HS-27A (cell line): ENCODE data around the gene MSMB.
"Not testable (repeated sequence)": the region's sequence is repeated elsewhere in the genome, so short reads cannot be mapped to it uniquely, and the experiment has no call there.

Source experiments
- DNase-seq: peaks from one replicate; pipeline ENCODE4 v3.0.0-alpha.2; 2012; ENCODE audit warnings: low read depth, missing footprints

Gene MSMB

DNA sequence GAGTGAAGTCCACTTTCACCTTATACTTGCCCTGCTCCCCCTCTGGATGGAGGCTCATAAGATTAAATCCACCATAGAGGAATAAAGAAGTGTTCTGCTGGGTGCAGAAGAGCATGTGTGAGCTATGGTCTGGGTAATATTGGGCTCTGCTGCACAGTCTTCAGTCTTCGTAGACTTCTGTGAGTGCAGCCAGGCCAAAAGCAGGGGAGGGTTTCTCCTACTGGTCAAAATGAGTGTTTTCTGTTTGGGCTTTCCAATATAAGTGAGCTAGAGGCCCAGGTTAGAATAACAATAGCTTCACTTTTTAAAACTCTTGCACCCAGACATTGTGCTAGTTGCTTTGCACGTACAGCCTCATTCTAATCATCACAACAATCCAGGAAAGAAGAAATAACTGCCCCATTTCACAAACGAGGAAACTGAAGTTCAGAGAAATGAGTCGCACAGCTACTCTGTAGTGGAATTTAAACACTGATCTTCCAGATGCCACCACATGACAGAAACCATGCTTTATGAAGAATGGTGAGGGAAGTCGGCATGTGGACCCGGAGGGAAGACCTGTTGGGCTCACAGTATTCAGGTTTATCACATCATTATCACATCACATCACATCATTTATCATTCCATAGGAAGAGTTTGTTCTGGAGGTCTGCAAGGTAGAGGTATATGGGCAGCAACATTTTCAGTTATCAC, 23.8 kb upstream of the MSMB start:
- DNase-seq: no peak

DNA sequence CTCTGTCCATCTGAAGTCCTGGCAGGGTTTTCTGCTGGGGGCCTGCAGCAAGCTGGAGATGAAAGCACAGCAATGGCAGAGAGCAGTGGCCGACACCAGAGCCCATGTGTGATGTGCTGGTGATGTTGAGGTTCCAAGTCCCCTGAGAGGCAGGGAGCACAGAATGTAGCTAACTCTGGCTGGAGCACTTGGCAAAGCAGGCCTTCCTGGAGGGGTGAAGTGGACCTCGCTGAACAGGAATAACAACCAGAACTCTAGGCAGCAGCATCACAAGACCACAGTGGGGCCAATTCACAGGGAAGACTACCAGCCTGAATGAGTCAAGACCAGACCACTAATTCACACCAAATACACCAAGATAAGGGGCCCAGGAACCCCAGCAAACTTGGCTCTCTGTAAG, 22.8 kb upstream of the MSMB start:
- no peak for DNase-seq

DNA sequence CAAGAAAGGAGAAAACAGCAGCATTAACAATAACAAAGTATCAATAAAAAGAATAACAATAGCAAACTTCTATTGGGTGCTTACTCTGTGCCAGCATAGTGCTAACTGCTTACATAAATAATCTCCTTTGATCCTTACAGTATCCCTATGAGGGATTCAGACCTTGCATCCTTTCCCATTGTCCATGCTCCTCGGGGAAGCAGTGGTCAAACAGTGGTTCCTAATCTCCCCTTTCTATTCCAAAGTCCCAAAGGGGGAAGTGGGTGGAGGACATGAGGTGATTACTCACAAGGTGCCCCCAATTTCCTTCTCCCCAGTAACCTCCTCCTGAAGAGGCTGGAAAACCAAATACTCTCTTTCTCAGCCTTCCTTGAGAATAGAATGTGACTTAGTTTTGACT, 22.0 kb upstream of the MSMB start:
- no peak for DNase-seq

DNA sequence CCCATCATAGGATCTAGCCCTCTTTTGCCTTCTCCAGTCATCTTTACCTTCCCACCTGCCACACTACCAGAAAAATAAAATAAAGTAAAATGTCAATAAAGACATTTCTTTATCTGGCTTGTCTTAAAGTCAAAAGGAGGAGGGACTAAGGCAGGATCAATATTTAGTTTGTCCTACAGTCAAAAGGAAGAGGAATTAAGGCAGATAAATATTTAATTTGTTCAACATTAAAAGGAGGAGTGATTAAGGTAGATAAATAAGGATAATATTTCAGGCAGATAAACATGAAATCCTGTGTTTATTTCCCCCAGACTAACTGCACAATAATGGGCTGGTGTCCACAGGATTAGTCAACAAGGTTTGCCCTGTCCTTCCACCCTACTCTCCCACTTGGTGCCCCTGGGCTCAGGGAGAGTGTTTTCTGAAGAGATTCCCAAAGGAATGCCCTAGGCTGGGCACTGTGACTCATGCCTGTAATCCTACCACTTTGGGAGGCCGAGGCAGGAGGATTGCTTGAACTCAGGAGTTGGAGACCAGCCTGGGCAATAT, 18.3 kb upstream of the MSMB start:
- DNase-seq: no peak

DNA sequence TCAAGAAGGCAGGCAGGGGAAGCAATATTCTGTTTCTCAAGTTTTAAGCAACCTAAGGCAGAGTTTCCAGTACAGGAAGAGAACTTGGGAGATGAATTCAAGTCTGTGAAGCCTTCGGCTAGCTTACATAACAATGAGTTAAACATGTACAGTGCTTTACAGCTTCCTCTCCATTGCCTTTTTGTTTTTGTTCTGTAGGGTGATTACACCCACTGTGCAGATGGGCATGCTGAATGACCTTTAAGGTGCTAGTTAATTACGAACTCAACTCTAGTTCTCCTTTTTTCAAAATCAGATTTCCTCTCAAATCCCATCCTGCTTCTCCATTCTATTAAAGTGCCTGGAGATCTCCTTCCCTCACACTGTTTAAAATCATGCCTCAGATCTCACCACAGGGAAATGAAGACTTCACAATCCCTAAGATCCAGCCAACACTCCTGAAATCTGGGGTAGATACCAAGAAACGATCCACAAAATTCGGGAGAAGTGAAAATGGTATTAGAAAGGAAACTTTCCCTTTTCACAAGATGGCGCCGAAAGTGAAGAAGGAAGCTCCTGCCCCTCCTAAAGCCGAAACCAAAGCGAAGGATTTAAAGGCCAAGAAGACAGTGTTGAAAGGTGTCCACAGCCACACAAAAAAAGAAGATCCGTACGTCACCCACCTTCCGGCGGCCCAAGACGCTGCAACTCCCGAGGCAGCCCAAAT, 16.8 kb upstream of the MSMB start:
- DNase-seq: no peak

DNA sequence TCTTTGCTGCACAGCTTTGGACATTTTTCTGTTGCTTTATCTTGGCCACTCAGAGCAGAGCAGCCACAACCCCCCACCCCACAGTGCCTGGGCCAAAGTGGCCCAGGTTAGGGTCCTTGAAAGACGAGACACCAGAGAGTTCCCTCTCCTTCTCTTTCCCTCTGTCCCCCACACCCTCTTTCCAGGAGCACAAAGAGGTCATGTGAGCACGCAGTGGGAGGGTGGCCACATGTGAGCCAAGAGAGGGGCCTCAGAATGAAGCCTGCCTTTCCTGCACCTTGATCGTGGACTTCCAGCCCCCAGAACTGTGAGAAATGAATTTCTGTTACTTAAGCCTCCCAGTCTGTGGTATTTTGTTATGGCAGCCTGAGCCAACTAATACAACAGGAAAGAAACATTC, 14.6 kb upstream of the MSMB start:
- no peak for DNase-seq

DNA sequence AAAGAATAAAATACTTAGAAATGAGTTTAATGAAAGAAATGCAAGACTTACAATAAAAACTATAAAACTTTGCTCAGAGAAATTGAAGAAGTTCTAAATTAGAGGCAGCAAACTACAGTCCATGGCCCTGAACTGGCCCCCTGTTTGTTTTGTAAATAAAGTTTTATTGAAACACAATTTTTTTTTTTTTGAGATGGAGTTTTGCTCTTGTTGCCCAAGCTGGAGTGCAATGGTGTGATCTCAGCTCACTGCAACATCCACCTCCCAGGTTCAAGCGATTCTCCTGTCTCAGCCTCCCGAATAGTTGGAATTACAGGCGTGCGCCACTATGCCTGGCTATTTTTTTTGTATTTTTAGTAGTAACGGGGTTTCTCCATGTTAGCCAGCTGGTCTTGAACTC, 11.9 kb upstream of the MSMB start:
- DNase-seq: not testable (repeated sequence)

DNA sequence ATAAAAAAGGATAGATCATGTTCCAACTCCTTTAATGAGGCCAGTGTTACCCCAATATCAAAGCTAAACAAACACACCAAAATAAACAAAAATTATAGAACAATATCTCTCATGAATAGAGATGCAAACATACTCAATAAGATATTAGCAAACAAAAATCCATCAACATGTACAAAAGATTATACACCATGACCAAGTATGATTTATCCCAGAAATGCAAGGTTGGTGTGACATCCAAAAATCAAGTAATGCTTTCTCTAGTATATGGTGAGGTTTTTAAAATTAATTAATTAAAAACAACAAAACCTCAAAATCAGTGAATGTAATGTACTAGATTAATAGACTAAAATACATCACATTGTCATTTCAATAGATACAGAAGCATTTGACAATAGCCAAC, 11.0 kb upstream of the MSMB start:
- no peak for DNase-seq

DNA sequence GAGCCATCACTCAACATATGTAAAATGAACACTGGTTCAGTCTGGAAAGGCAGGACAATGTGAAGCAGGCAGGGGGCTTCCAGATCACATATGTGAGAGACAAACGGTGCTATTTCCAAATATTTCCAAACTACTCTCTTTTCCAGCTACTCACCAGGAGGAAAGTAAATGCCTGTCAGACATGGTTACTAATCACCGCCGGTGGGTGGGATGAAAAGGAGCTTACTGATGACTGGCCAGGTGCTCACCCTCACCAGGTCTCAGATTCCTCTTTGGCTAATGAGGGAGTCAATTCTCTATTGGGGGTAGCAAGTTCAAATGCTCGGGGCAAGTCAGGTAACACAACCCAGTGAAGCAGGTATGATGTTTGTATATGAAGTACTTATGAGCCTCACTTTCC, 9.7 kb upstream of the MSMB start:
- DNase-seq: no peak

DNA sequence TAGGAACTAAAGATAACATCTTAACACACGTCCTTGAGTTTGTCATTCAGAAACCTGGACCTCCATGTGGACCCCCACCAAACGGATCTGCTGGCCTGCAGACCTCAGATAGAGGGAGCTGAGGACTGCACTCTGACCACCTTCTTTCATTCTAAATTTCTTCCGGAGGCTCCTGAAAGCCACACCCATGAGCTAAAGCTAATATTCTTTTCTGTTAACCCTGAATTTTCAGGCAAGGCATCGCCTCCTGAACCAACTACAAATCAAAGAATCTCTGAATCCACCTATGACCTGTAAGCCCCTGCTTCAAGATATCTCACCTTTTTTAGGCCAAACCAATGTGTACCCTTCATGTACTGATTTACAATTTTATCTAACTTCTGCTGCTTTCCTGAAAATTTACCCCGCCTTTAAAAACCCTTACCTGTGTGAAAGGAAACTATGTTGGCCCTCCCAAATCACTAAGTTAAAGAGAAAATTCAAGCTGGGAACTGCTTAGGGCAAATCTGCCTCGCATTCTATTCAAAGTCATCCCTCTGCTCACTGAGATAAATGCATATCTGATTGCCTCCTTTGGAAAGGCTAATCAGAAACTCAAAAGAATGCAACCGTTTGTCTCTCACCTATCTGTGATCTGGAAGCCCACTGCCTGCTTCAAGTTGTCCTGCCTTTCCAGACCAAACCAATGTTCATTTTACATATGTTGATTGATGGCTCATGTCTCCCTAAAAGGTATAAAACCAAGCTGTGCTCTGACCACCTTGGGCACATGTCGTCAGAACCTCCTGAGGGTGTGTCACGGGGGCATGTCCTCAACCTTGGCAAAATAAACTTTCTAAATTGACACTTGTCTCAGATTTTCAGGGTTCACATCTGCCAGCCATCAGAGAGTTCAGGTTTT, 7.7 kb upstream of the MSMB start:
- no peak for DNase-seq

DNA sequence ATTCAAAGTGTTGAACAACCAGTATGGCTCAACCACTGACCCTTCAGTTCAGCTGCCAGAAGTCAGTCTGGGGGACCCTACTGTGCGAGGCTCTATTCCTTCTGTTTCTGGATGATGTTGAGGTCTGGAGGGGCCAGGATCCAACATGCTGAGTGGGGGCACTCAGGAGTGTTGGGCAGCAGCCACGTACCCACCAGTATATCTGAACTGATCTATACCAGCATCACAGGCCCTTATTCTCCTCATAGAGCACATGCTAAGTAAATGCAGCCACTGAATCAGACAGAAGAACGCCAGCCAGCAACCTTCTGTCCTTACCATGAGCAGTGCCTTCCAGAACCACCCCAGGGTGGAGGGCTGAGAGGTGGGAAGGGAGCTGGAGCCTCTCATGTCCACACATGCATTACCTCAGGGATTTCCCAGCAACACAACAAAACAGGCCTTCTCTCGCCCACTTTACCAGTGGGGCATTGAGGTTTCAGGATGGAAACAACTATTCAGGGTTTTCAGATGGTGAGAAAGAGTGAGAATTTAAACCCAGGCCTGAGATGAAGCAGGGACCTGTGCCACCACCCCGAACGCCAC, 6.8 kb upstream of the MSMB start:
- DNase-seq: no peak

DNA sequence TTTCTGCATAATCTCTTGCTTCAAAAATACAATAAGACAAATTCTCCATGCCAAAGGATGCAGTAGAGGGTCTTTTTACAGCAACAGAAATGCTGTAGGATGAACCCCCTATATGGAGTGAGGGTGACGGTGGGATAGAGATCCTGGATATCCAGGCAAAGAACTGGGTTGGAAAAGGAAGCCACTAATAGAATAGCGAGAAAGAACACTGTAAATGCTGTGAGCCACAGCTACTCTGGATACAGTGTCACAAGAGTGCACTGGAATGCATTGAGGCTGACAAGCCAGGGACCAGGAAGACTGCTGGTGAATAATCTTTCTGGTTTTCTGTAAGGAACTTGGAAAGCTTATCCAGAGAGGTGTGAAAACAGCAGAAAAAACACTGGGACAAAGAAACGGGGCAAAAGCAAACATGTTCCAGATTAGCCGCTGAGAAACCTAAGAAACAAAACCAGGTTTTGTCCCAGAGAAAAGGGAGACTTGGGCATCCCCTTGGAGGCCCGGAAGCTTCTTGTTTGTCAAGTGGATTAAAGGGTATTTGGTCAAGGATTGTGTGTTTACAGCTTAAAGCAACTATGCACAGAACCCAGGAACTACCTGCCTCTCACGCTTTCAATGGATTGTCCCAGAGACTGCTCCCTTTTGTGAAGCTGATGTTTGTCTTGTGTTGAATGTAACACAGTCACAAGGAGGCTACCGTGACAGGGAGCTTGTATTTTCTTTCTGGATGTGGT, 6.2 kb upstream of the MSMB start:
- DNase-seq: no peak

DNA sequence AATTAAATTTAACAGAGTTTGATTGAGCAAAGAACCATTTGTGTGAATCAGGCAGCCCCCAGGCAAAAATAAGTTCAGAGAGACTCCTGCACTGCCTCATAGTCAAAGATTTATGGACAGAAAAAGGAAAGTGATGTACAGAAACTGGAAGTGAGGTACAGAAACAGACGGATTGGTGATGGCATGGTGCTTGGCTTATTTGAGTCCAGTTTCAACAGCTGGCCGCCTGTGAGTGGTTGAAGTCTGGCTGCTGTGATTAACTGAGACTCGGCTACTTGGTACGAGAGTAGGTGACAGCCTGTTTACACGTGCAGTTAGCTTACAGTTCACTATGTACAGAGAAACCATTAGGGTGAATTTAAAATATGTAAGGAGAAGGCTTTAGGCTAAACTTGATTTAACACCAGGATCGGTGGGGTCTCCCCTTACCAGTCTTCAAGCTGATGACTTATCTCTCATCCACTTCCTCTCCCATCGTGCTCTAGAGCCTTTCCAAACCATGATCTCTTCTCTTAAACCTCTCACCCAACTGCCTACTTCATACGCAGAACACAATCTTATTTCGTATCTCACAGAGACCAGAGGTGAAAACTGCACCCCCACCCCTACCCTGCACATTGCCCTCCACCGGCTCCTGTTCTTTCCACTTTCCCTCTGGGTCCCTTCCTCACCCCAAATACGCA, 5.0 kb upstream of the MSMB start:
- DNase-seq: no peak

DNA sequence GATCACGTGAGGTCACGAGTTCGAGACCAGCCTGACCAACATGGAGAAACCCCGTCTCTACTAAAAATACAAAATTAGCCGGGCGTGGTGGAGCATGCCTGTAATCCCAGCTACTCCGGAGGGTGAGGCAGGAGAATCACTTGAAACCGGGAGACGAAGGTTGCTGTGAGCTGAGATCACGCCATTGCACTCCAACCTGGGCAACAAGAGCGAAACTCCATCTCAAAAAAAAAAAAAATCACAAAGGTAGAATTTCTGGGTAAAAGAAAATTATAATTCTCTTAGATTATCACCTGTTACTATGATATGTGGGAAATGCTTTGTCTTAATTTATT, 3.4 kb upstream of the MSMB start:
- not testable (repeated sequence) for DNase-seq

DNA sequence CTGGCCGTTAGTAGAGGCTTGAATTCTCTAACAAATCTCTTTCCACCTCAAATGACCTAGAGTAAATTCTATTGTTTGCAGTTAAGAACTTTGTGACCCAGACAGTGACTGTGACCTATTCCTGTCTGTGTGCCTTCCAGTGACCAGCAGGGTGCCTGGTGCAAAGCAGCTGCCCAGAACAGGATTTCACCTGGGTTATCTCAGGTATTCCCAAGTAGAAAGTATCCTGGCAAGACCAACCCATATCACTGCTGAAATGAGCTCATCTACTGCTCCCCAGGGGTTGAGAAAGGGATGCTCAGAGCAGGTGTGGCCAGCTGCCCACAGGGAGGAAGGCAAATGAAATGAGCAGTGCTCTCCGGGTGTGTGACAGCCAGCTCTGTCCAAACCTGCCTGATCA, 2.1 kb upstream of the MSMB start:
- DNase-seq: no peak

DNA sequence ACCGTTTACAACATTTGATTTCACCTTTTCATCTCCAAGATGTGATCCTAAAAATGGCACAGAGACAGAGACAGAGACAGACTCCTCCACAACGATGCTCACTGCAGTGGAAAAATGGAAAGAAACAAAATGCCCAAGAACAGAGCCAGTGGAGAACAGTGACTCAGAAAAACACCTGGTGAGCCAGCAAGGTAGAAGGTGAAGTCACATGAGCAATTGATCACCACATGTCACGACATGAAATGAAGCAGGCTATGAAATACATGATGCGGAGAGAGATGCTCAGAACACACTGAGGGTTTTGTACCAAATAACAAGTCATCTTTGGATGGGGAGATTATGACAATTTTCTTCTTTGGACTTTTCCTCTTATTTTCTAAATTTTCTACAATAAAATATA, 3.5 kb downstream of the MSMB start:
- DNase-seq: no peak

DNA sequence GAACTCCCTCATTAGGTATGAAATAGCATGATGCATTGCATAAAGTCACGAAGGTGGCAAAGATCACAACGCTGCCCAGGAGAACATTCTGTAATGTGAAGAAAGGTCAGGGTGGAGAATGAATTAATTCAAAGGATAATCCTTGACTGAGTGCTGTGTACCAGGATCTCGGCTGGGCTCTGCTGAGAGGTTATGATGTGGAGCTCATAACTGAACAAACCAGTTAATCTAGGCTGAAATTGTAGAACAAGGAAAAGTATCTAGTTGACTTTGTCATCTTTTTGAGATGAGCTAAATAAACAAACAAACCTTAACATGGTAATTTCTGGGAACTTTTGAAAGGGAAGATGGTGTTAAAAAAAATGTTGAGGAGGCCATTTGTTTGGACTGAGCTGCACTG, 6.1 kb downstream of the MSMB start:
- DNase-seq: no peak

DNA sequence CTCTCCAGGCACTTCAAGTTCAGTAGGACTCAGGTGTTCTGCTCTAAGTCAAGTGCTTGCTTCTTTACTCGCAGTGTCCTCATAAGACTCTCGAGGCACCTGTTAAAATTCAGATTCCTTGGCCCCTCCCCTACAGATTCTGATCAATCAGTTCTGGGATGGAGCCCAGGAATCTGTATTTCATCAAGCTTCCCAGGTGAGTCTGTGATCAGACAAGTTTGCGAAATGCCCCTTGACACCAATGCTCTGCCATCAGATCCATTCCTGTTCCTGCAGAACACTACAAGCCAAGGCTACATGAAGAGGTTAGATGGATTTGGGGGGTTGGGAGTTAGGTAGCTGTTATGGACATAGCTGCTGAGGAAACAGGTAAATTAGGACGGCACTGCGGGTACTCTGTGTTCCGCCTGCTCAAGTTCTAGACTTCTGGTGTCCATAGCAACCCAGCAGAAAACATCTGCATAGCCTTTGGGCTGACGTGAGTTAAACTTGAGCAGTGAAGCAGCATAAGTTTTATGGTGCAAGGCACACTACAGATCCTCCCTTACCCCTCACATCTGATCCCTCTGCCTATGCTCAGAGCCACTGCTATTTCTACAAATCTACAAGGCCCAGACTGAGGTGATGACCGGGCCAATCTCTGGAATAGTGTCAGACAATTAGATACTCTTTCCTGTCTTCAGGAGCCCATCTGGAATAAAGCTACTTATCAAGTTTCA, 8.8 kb downstream of the MSMB start:
- no peak for DNase-seq

DNA sequence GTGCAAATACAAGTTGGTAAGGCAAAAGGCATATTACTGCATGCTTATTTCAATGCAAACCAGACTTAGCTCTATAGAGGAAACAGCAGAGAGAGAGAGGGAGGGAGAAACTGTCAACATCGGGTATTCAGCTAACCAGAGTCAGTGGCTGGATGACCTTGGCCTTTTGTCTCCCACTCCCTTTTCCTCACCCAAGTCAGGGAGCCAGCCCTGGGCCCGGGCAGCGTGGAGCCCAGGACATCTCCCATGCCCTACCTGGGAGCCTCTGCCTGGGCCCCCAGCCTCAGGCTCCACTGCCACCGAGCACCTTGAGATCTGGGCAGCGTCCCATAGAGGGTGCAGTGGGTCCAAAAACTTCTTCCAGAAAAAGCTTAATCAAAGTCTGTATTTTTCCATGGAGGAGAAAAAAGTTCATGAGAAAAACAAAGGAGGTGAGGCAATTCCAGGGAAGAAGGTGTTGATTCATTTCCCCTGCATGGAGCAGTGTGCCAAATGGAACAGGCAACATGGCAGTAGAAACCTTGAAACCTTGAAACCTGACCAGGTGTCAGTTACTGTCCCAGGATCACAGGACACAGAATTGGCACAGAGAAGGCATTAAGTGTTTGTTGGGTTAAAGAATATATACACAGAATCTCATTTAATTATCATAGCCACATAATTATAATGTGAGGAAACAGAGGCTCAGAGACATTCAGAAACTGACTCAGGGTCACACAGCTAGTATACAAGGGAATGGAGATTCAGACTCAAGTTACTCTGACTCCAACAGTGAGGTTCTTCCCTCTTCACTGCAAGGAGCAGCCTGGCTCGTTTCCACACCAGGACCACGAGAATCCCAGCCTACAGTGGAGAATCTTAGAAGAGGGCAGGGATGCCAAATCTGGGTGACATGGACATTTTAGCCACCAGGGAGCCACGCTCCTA, 9.9 kb downstream of the MSMB start:
- DNase-seq: no peak
